HG03175 (cell line): Measurements from ENCODE around the gene CACNA2D3.

ENCODE experiments used
- ATAC-seq: cut with Tn5 transposase; IDR thresholded peaks from one replicate; pipeline ENCODE4 v1.9.1; 2021; ENCODE audit warnings: mild to moderate bottlenecking, moderate library complexity; ENCODE audit not compliant: unreplicated experiment

The CACNA2D3 gene

DNA sequence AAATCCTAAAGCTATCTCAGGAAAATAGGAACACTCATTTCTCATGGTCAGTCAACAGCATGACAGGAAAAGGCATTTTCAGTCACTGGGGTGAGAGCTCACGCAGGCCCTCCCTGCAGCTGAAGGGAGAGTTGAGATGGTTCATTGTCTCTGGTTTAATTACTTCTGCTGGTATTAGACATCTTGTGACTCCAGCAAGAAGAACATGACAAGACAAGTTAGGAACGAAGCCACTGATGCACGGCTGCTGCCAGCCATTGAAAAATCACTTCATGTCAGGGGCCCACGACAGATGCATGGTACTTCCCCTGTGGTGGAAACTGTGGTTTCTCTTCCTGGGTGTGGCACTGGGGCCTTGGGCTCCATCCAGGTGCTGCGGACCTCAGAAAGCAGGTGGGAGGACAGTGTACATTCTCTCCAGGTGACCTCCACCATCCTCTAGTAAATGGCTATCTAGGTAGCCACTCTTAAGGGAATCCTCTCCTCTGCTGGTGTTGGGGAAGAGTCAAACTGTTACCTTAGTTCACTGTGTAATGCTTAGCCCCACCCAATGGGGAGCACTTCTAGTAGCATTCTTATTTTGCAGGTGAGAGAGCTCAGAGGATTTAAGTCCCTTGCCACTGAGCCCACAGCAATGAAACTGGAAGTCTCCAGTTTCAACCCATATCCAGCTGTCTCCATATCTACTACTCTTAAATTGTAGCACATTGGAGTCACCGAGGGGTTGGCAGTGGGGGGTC is 531.3 kb downstream of the CACNA2D3 start:
- no peak for ATAC-seq

DNA sequence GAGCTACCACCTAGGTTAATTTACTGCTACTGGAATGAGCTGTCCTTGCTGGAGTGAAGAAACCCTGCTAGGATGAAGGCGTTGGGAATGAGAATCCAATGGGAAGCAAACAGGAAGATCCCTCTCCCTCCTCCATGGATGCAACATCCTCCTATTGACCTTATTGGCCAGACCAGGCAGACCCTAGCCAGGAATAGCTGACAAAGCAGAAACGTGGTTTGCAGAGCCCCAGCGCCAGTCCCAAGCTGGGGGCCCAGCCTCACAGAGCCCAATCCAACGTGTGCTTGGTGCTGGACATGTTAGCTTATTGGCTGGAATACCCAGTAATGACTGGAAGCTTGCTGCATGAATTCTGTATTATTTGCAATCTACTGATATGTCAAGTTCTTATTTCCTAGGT is 532.4 kb downstream of the CACNA2D3 start:
- no peak for ATAC-seq

DNA sequence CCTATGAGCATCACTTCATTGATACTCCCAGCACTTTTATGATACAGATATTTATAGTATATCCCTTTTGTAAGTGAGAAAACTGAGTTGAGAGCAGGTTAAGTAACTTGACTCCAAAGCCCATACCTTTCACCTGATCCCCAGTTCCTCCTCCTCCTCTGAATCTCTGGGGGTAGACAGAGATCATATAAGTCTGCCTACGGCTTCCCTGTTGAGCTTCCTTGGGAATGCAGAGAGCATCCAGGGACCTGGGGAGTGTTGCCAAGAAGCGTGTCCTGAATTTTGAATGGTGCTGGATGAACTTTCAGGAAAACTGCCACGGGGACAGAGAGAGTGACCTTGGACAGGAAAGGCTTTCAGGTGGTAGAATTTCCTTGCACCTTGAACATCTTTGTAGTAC is 537.0 kb downstream of the CACNA2D3 start:
- ATAC-seq, result no peak

DNA sequence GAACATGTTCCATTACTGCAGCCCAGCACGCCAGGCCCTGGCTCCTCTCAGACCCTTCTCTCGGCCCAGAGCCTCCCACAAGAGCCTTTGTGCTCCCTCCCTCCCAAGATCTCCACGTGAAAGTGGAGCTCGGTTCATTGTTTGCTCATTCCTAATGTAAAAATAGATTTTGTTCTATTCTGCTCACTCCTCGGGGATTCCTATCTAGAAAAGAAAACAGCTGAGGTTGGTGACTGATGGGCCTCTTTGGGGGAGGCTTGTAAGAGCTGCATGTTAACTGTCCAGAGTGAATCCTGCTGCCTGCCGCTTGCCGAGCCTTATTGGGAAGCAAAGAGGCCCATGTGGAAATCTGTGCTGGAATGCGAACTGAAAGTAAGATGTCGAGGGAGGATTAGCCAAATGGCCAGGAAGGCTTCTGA is 538.4 kb downstream of the CACNA2D3 start:
- no peak for ATAC-seq

DNA sequence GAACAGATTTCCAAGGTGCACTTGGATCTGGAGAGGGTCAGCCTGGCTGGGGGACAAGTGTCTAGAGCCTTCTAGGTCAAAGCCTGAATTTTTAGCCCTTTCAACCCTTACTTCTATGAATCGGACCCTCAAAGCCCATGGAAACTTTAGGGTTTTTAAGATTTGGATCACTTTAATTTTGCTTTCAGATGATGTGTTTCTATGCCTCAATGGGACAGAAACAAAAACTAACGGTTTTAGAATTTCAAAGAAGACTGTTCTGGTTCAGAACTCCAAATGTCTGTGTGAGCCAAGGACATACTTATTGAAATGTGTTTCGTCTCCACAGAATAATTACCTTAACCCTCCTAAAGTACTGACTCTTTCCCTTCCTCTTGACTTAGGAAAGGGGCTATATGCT is 538.8 kb downstream of the CACNA2D3 start:
- ATAC-seq, result no peak

DNA sequence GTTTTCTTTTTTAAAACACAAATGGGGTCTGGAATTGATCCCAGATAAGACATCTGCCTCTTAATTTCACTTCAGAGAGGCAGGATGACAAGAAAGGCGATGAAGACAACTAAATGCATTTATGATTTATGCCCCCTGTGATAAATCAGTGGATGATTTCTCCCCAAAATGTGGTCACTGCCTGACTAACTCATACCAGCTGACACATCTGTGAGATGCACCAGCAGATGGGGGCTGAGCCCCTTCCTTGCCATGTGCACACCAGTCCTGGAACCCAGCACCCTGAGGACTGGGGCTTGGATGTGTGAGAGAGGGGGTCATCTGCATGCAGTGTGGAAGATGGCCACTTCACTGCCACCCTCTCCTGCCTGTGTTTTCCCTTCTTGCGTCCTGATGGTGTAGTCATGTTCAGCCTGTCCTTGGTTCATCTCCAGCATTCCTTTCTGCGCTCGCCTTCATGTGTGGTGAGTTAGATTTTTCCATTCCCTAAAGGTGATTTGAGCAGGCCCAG is 541.2 kb downstream of the CACNA2D3 start:
- no peak for ATAC-seq

DNA sequence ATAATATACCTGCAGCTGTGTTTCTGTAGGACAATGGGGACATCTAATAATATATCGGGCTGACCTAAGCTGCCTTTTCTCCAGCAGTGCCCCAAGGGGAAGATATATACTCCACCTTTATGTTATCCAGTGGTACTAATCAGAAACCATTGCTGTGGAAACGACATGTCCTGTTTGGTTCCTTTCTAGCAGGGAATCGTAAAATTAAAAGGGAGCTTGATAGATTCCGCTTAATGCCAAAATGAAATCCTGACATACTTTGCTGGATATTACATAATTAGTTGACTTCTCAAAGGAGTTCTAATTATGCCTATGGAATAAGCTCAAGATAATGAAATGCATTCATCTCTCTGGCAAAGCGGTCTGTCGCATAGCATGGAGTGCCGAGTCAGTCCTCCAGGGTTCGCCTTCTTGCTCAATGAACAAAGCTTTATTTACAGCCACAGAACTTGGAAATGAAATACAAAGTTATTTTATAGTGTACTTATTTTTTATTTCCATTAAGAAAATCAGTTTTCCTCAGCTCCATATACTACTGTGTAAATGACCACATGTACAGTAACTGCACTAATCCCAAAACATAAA is 542.8 kb downstream of the CACNA2D3 start:
- ATAC-seq, result no peak

DNA sequence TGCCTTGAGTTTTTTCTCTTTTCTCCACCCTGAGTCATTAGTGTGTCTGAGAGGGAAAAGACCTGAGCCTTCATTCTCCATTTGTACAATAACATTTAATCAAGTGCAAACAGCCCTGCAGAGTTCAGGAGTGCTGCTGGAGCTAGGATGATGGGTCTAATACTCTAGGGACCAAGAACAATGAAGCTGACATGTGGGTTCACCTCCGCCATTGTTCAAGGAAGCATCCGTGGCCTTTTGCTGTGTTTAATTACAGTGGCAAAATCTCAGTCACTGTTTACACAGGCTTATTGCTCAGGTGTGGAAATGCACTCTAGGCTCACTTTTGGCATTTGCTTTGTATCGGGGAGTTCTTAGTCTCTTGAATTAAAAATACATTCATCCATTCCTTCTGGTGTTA is 545.9 kb downstream of the CACNA2D3 start:
- ATAC-seq, result no peak

DNA sequence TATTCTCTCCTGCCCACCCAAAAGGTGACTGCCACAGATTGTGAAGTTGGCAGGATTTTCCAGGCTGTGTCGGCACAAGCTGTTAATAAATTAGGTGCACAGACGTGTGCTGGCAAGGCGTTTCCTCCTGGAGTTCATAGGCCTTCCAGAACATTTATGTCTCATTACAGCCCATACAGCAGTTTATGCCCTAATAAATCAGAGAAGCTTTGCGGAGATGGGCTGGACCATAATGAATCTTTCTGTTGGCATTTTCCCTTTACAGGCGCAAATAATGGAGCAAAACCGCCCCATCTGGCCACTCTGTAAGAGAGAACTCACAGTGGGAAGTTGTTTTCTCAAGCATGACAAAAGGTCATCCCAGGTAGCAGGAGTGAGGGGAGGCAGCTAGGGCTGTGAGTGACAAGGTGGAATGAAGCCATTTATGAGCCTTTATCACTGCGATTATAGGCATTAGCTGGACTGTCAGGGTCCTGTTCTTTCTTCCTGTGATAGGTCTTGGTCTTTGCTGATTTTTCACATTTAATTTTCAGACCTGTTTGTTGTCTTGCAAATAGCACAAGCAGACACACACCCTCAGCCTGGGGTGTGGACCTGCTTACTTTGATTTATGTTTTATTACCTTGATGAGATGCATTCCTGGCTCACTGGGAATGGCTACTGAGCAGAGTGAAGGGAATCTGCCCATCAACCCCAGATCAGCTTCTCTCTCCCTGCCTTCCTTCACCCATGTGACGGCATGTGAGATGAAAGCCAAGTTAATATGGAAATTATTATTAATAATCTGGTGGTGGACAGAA is 548.0 kb downstream of the CACNA2D3 start:
- ATAC-seq, result no peak

DNA sequence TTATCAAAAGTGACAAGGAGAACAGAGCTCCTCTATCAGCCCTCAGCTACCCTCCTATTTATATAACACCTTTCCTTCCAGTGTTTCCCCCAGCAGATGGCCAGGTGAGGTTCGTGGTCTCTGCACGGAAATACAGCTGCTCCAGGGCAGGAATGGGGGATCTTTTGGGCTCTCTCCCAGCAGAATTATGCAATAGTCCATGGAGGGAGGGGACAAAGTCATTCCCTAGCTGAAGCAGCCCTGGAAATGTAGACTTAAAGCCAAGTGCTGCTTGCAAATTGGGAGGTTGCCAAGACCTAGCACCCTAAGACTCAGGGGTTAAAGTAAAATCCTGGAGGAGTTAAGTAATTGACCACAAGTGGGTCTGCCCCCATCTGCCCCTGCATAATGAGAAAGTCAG is 549.2 kb downstream of the CACNA2D3 start:
- ATAC-seq, result no peak

DNA sequence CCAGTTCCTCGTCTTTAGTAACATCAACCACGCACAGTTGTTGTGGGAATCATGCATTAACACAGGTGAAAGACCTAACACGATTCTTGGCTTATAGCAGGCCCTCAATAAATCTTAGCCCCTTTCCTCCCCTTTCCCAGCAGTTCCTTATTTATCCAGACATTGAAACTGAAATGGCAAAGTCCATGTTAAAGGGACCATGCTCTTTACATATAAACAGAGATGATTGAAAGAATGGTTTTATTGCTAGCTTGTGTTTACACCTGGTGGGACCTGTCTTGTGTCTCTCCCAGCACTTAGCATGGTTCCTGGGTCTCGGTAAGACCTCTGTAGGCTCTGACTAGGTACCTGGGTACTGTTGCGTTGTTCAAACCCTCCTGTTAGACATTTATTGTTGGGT is 553.7 kb downstream of the CACNA2D3 start:
- no peak for ATAC-seq

DNA sequence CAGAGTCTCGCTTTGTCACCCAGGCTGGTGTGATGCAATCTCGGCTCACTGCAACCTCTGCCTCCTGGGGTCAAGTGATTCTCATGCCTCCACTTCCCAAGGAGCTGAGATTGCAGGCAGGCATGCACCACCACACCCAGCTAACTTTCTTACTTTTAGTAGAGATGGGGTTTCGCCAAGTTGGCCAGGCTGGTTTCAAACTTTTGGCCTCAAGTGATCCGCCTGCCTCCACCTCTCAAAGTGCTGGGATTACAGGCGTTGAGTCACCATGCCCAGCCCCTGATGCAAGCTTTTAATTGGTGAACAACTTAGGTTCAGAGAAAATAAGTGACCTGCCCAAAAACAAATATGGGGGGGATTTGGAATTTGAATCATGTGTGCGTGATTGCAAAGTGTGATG is 559.4 kb downstream of the CACNA2D3 start:
- ATAC-seq, result no peak

DNA sequence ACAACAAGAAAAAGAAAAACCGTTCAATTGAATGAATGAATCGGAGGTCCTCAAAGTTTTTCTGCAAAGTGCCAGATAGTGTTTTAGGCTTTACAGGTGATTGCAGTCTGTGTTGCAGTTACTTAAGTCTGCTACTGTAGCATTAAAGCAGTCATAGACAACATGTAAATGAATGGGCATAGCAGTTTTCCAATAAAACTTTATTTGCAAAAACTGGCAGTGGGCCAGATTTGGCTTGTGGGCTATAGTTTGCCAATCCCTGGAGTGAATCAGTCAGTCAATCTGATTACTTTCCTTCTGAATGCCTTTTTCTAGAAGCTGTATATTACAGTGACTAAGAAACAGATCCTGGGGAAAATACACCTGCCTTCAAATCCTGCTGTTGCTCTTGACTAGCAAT is 562.9 kb downstream of the CACNA2D3 start:
- ATAC-seq, result no peak

DNA sequence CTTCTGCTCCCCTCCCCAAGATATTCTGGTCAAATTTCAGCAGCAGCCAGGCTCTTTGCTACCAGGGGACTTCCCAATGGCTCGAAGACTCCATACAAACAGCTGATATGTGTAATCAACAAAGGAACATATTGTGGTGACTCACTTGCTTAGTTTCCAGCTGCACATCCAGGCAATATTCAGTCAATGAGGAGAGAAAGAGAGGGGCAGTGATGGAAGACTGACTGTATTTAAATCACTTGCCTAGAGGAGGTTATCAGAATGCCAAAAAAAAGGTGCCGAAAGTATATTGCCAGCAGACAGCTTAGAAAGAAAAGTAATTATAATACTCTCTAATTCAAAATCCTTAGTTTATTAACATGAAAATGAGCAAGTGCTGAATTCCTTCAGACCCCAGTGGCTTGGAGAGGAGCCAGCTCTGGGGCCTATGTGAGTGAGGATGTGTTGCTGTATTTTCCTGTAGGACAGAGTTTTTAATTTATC is 569.0 kb downstream of the CACNA2D3 start:
- no peak for ATAC-seq

DNA sequence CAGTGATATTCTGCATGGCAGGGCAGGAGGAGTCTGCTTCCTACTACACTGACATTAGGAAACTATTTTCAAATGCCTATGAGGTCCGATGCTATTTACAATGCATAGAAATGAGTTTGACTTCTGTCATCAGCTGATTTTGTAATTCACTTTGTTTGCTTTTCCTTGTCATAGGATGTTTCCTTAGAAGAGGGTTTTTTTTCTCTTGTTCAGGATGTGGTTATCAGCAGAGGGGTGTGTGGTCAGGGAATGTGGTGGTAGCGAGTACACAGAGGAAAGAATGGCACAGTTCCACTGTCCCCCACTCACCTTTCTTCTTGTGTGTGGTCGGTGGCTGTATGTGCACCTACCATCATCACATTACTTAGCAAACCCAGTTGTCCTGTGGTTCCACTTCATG is 574.0 kb downstream of the CACNA2D3 start:
- ATAC-seq, result no peak

DNA sequence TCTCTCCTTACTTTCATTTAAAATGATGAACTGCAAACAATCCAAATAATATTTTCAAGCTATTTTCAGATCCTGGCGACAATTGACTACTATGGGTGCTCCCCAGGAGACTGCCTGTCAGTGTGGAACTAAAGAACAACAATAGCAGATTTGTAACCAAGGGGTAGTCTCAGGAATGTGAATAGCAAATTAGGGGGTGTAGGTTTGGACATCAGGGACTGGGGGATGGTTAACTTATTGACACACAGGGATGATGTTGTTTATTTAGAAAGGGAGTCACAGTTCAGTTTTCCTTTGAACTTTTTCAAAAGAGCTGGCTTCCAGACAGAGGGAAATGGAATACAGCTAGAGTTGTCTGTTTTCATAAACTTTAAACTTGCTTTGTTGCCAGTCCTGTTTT is 575.7 kb downstream of the CACNA2D3 start:
- no peak for ATAC-seq

DNA sequence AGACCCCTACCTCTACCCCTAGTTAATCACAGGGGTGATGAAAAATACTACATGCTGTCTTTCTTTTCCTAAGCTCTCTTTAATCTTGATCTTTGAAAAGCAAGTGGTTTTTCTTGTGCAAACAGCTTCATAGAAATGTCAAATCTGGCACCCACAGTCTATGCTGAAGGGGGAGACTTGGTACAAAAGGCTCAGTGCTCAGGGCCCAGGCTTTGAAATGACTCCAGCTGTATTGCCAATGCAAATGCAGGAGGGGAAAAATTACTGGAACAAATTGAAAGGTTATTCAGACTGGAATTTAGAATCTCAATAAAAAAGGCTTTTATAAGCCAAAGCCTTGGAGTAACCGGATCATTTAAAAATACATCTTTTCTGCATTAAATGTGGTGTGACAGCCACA is 581.6 kb downstream of the CACNA2D3 start:
- no peak for ATAC-seq

DNA sequence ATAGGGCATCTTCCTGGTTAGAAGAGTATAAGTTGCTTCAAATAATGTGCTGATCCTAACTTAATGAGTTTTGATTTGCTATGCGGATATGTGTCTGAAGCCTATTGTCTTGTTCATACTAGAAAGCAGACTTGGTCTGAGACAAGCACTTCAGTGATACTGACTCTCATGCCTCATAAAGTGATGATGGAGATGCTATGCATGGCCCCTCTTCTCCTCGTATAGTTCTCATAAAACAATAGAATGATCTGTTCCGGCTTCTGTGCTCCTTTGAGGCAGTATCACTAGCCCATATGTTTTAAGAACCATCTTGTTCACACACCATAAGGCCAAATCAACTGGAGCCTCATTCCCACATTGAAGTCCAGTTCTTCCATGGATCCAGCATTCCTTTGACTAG is 583.4 kb downstream of the CACNA2D3 start:
- no peak for ATAC-seq

DNA sequence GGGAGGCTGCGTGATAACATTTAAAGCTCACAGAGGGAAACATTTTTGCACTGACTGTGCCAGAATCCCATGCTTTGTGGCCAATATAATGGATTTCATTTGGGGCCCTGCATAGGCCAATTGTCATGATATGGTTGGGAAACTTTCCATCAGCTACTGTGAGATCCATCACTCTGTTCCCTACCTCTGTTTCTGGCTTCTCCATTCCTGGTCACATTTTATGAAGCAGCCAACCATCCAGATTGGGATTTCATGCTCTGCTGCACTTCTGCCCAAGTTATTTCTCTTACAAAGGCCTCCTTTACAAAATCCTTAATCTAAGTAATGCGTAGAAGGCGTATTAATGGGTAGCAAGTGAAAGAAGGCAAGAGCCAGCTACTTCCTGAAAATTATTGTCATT is 584.4 kb downstream of the CACNA2D3 start:
- no peak for ATAC-seq

DNA sequence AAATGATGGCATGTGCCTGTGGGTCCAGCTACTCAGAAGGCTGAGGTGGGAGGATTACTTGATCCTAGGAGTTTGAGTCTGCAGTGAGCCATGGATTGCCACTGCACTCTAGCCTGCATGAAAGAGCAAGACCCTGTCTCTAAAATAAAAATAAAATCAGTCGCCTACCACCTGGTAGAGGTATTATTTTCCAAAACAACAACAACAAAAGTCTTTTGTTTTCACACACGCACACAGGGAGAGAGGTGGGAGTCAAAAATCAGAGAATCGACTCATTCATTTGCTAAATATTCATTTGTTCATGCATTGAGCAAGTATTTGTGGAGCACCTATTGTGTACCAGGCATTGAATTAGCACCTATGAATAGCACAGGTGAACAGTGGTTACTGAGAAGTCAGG is 587.4 kb downstream of the CACNA2D3 start:
- no peak for ATAC-seq

DNA sequence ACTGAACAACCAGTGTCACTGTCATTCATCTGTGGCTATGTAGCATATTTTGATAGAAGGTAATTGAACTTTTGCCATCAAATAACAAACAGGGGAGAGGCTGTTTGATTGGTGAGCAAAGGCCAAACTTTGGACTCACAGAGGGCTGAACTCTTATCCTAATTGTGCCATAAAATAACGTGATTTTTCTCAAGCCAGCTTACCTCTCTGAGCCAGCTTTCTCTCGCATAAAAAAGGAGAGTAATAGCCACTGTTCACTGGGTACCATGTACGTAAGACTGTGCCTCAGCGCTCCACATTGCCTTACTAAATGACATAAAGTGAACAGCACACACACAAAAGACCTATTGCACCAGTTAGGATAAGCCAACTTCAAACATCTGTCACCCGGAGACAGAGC is 588.6 kb downstream of the CACNA2D3 start:
- no peak for ATAC-seq

DNA sequence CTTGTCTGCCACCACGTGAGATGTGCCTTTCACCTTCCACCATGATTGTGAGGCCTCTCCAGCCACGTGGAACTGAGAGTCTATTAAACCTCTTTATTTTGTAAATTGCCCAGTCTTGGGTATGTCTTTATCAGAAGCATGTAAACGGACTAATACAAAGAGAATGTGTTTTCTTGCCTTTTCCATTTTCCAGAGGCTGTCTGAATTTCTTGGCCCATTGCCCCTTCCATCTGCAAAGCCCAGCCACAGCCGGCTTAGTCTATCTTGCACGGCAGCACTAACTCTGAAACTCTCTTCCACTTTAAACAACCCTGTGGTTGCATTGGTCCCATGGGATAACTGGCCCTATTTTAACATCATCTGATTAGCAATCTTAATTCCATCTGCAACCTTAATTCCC is 590.2 kb downstream of the CACNA2D3 start:
- no peak for ATAC-seq
